K562 (cell line): Measurements from ENCODE around the gene RNLS.

ENCODE experiments used
- POLR2A ChIP-seq: fragments of 450-650 bp; conservative IDR thresholded peaks from 2 replicates; pipeline ENCODE4 v1.6.1; 2016
- RAD51 ChIP-seq: fragments of 450-650 bp; IDR thresholded peaks from 2 replicates; pipeline ENCODE4 v1.7.1; 2016; ENCODE audit warnings: low read depth, mild to moderate bottlenecking, borderline replicate concordance

DNA sequence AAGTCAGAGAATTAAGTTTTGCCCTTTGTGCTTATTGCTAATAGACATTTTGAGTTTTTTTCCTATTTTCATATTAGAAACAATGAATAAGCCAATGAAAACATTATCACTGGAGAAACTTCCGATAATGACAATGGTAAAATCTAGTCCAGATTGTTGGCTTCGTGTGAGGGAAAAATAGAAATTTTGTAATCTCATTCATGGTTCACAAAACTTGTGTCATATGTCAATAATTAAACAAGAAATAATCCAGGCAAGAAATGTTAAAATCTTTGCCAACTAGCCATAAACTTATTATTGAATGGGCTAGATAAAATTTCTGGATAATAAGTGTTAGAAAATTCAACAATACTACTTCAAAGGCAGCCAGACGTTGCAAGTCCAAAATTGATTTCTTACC, 36.6 kb downstream of the RNLS start:
- TF ChIP-seq RAD51 (no peak), POLR2A (no peak)
